HG03280 (cell line): ENCODE data around the gene TMED4.
A peak's percentile ranks its signal among the peaks of the same experiment; 100 is the strongest.
"Not testable (repeated sequence)": the region's sequence is repeated elsewhere in the genome, so short reads cannot be mapped to it uniquely, and the experiment has no call there.

ENCODE experiments used
- ATAC-seq: cut with Tn5 transposase; IDR thresholded peaks from one replicate; pipeline ENCODE4 v1.9.1; 2021; ENCODE audit warnings: mild to moderate bottlenecking, moderate library complexity; ENCODE audit not compliant: unreplicated experiment

TMED4 gene

GRCh38 chr7:44608916-44609648 lies 27.1 kb upstream of the TMED4 start:
- ATAC-seq: no peak

DNA sequence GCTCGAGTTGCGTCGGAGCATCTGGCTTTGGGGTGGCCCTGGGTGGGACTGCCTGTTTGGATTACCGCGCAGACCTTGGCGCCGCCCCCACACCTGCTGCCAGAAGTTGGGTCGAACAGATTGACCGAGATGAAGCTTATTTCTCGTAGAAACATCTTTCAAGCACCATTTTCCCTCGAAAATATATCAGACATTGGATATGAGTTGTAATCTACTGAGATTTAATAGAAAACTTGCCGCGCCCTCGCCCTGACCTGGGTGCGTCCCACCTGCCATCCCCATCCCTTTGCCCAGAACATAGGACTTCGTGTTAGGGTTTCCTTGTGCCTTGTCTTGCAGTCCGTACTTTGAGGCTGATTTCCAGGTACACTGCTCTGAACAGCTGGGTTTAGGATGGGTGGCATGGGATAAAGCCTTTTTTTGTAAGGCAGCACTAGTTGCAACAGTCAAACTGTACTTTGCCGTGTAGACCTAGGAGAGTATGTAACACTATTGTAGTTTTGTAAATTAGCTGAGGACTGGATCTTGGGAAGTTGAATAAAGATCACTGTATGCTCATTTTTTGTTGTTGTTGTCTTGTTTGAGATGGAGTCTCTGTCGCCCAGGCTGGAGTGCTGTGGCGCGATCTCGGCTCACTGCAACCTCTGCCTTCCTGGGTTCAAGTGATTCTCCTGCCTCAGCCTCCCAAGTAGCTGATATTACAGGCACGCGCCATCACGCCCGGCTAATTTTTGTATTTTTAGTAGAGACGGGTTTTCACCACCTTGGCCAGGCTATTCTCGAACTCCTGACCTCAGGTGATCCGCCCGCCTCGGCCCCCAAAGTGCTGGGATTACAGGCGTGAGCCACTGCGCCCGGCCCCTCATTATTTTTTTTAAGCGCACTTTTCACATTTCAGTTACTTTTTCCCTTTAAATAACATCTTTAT lies 25.4 kb upstream of the TMED4 start:
- ATAC-seq: no peak

DNA sequence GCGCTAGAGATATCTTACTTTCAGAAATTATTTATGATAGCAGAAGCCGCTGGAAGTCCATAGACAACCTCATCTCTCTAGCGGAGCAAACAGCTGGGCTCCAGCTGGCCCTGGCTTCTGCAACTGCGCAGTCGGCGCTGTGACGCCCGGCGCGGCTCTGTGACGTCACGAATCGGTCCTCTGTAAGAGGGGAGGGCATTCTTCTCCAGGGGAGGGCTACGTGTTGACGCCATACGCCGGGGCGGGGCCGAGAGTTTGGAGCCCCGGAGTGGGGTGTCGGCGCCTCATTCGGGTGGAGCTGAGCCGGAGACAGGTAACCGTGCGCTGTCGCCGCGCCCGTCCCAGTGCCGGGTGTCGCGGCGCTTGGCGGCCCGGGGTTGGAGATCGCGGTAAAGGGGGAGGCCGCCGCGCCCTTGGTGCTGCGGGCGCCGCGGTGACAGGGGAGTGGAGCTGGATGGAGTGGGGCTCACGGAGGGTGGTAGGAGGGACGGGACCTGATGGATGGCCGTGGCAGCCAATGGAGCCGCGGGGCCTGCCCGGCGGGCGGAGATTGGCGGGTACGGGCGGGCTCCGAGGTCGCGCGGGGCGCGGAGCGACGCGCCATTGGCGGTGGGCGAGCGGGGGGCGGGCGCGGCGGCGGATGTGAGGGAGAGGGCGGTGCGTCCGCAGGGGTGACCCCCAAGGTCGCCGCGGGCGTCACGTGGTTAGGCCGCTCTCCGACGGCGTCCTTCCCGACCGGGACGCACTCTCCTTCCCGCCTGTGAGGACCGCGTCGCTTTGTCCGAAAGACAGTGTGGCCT lies 24.5 kb upstream of the TMED4 start, which contains the start of gene OGDH:
Gene OGDH, plus strand, starts transcription at position 287 of the 800 bp plus-strand sequence. CDS start 17,717 bp downstream, outside the sequence.
- peak; percentile 95 for ATAC-seq

DNA sequence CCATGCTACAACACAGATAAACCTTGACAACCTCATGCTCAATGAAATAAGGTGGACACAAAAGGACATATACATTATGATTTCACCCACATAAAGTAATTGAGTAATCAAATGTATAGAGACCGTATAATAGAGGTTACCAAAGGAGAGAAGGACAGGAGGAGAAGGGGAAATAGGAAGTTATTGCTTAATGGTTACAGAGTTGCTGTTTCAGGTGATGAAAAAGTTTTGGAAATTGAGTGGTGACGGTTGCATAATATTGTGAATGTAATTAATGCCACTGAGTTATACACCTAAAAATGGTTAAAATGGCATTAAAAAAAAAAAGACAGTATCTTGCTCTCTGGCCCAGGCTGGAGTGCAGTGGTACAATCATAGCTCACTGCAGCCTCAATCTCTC lies 22.9 kb upstream of the TMED4 start:
- no peak for ATAC-seq

GRCh38 chr7:44603193-44603592 lies 21.2 kb upstream of the TMED4 start:
- ATAC-seq: no peak

DNA sequence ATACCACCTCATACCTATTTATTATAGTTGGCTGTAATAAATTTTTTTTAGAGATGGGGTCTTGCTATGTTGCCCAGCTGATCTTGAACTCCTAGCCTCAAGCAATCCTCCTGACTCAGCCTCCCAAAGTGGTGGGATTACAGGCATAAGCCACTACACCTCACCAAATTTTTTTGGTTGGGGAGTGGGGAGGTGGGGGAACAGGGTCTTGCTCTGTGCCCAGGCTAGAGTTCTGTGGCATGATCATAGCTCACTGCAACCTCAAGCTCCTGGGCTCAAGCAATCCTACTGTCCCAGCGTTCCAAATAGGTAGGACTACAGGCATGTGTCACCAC lies 20.5 kb upstream of the TMED4 start:
- no peak for ATAC-seq

DNA sequence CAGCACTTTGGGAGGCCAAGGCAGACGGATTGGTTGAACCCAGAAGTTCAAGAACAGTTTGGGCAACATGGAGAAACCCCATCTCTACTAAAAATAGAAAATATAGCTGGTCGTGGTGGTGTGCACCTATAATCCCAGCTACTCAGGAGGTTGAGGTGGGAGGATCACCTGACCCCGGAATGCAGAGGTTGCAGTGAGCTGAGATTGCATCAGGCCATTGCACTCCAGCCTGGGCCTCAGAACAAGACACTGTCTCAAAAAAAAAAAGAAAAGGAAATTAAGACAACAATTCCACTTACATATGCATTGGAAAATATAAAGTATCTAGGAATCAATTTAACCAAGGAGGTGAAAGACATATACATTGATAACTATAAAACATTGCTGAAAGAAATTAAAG lies 17.2 kb upstream of the TMED4 start:
- no peak for ATAC-seq

DNA sequence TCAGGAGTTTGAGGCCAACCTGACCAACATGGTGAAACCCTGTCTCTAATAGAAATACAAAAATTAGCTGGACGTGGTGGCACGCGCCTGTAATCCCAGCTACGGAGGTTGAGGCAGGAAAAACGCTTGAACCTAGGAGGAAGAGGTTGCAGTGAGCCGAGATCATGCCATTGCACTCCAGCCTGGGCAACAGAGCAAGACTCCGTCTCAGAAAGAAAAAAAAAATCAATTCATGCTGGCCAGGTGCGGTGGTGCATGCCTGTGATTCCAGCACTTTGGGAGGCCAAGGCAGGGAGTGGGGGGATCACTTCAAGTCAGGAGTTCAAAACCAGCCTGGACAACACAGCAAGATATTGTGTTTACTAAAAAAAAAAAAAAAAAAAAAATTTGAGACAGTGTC lies 15.2 kb upstream of the TMED4 start:
- not testable (repeated sequence) for ATAC-seq

- ATAC-seq: no peak
Measured at GRCh38 chr7:44595934-44596635, 14.1 kb upstream of the TMED4 start.

GRCh38 chr7:44590910-44591309 lies 8.9 kb upstream of the TMED4 start:
- no peak for ATAC-seq

DNA sequence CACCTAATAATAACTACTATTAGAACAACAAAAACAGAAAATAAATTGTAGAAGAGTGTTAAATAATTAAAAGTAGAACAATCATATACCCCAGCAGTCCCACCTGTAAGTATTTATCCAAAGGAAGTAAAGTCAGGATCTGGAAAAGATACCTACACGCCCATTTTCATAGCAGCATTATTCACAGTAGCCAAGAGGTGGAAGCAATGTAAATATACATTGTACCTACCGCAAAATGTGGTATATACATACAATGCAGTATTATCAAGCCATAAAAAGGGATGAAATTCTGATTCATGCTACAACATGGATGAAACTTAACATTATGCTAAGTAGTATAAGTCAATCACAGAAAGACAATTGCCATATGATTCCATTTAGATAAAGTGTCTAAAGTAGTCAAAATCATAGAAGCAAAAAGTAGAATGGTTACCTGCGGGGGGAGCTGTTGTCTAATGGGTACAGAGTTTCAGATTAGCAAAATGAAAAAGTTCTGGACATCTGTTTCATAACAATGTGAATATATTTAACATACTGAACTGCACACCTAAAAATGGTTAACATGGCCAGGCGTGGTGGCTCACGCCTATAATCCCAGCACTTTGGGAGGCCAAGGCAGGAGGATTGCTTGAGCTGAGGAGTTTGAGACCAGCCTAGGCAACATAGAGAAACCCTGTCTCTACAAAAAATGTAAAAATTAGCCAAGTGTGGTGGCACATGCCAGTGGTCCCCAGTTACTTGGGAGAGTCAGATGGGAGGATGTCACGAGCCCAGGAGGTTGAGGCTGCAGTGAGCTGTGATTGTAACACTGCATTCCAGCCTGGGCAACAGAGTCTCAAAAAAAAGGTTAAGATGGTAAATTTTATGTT lies 6.0 kb upstream of the TMED4 start:
- ATAC-seq: peak; percentile 54

DNA sequence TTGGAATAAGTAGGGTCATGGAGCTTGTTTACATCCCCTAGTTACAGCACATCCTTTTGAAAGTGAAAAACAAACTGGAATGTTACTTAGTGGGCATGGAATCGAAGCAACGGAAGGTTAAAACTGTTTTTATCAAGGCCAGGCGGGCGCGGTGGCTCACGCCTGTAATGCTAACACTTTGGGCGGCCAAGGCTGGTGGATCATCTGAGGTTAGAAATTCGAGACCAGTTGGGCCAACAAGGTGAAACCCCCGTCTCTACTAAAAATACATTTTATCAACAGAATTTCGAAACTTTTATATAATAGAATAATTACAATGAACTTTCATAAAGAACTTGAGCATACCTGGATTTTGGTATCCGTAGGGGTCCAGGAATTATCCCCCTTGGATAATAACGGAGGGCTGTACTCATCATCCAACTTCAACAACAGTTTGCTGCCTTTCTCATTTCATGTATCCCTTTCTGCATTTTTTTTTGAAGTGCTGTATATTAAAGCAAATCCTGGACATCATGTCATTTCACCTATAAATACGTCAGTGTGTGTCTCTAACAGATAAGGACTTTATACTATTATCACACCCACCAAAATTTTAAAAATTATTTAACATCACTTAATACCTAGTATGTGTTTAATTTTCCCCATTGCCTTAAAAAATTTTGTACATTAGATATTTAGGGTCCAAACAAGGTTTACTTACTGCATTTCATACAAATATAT lies 1.3 kb upstream of the TMED4 start:
- no peak for ATAC-seq

GRCh38 chr7:44580945-44581878 lies 819 bp downstream of the TMED4 start:
- ATAC-seq: peak; percentile 26

DNA sequence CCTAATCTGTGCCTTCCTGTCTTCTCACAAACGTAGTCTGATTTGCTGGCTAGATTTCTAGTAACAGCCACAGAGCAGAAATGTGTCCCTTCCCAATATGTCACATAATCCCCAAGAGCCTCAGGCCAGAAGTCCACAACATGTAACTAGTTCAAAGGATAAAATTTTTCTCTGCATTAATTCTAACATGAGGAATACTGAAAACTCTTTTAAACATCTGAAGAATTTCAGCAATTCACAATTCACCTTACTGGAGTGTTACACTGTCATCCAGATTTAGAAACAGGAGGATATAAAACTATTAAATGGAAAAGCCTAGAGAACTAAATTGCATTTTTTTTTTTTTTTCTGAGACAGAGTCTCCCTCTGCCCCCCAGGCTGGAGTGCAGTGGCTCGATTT lies 5.8 kb downstream of the TMED4 start:
- no peak for ATAC-seq

DNA sequence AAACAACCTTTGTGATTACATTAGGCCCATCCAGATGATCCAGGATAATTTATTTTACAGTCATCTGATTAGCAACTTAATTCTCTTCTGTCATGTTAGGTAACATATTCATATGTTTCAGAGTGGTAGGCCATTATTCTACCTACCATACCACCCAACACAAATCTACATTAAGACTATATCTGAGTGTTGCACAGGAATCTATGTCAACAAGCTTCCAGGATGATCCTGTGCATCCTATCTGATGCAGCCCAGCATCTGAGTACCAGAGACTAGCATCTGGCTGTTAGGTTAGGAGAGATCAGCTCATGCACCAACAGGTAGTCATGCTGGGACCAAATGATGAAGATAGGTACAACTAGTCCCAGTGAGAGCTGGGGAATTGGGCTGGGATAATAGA lies 7.0 kb downstream of the TMED4 start:
- ATAC-seq: no peak

DNA sequence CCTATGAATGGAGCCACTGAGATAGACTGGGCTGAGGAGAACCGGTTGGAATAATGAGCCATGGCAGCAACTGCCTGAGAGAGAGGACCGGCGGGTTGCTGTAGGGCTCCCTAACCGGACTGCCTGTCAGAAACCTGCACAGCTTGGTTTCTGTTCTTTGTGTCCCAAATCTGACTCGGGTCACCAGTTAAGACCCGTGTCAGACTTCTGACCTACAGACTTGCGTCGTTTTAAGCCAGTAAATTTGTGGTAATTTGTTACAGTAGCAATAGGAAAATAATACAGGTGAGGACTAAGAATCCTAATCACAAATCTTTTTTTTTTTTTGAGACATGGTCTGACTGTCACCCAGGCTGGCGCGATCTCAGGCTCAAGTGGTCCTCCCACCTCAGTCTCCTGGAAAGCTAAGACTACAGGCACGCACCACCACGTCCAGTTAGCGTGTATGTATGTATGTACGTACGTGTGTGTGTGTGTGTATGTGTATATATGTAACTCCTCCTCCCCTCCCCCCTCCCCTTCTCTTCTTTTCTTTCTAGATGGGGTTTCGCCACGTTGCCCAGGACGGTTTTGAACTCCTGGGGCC lies 7.7 kb downstream of the TMED4 start:
- ATAC-seq: no peak

DNA sequence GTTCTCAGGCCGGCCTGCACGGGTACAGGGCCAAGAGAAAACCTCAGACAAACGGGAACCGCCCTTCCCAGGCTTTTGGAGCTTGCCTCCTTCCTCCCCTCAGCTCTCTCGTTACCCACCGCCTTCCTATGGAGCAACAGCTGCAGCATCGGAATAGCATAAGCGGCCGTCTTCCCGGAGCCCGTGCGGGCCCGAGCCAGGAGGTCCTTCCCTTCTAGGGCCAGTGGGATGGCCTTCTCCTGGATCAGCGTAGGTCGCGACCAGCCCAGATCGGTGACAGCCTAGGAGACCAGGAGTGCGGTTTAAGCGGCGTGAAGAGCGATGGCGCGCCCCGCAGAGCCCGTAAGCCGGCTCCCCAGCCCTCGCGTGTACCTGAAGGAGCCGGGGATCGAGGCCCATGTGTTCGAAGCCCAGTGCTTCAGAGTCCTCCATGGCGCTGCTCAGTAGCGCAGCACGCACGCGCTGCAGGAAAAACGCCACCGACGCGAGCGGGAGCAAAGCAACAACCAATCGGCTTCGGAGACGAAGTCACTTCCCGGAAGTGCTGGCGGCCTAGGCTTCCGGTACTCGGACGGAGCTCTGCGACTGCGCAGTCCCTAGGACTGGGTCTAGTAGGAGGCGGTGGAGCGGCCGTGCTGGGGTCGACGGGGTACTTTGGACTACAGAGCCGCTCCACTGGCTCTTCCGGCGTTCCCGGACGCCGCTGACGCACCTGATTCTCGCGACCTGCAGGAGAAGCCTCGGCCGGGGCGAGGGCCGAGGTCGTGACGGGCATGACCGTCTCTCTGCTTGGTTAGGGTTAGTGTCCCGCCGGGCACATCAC lies 8.4 kb downstream of the TMED4 start, which contains the start of gene DDX56:
Gene DDX56, minus strand, starts transcription at position 445 of the 823 bp plus-strand sequence. Its CDS starts 13 bp downstream, at position 432.
- peak; percentile 94 for ATAC-seq
